Epidermal melanocyte (primary cell): Measurements from ENCODE around the gene ZNF444.
A peak's percentile ranks its signal among the peaks of the same experiment; 100 is the strongest.

Source experiments
- DNase-seq: peaks from one replicate; pipeline ENCODE4 v3.0.0; 2011; ENCODE audit warnings: low spot score; ENCODE audit not compliant: insufficient read length

The ZNF444 gene

GRCh38 chr19:56106993-56107392, 34.1 kb upstream of the ZNF444 start:
- no peak for DNase-seq

GRCh38 chr19:56107626-56108351, 33.3 kb upstream of the ZNF444 start:
- DNase-seq, result no peak

GRCh38 chr19:56108447-56109195, 32.5 kb upstream of the ZNF444 start:
- no peak for DNase-seq

- DNase-seq, result no peak
Observed at GRCh38 chr19:56109226-56109625, 31.9 kb upstream of the ZNF444 start.

- DNase-seq, result no peak
Observed at GRCh38 chr19:56110515-56111448, 30.3 kb upstream of the ZNF444 start.

- no peak for DNase-seq
Observed at GRCh38 chr19:56111601-56112312, 29.3 kb upstream of the ZNF444 start.

GRCh38 chr19:56112313-56112709, 28.8 kb upstream of the ZNF444 start:
- DNase-seq, result no peak

- no peak for DNase-seq
Observed at GRCh38 chr19:56113074-56113632, 27.9 kb upstream of the ZNF444 start.

GRCh38 chr19:56114051-56114777, 26.9 kb upstream of the ZNF444 start:
- no peak for DNase-seq

GRCh38 chr19:56114778-56115110, 26.3 kb upstream of the ZNF444 start:
- no peak for DNase-seq

GRCh38 chr19:56115490-56115889, 25.6 kb upstream of the ZNF444 start:
- no peak for DNase-seq

- no peak for DNase-seq
Observed at GRCh38 chr19:56116606-56117005, 24.5 kb upstream of the ZNF444 start.

- no peak for DNase-seq
Observed at GRCh38 chr19:56117376-56117884, 23.7 kb upstream of the ZNF444 start.

GRCh38 chr19:56117889-56118288, 23.2 kb upstream of the ZNF444 start:
- DNase-seq, result no peak

- DNase-seq, result no peak
Observed at GRCh38 chr19:56118666-56119581, 22.2 kb upstream of the ZNF444 start.

GRCh38 chr19:56119582-56119978, 21.5 kb upstream of the ZNF444 start:
- DNase-seq, result no peak

GRCh38 chr19:56120002-56120370, 21.1 kb upstream of the ZNF444 start:
- DNase-seq, result no peak

GRCh38 chr19:56120371-56121179, 20.5 kb upstream of the ZNF444 start:
- peak; percentile 76 for DNase-seq
